Smooth muscle cell of the pulmonary artery (primary cell): ENCODE results near the gene ZMIZ1. TPM values are rescaled to one million over a fixed set of nuclear protein-coding genes. Genes with fewer than 3 reads are reported as not detected.

ENCODE experiments used
- total RNA-seq: library from RNA; depleted of rRNA; stranded (reverse); fragments of >200 nt; gene quantifications from 2 replicates; pipeline ENCODE4 v1.2.3, GENCODE V29; 2014

Gene ZMIZ1
- 30.2 and 50.3 TPM in 2 replicates for total RNA-seq

GRCh38 chr10:79068562-79069324, at the start of gene ZMIZ1:
Gene ZMIZ1 (plus strand): TSS chr10:79068966. CDS start chr10:79201633, 132,667 bp downstream.

GRCh38 chr10:79347226-79347893, 278.6 kb downstream of the ZMIZ1 start, which contains the start of gene PPIF:
Gene PPIF (plus strand): TSS chr10:79347469. CDS start chr10:79347549, 80 bp downstream.

